ENCODE data around the gene ANKMY1.

- TF ChIP-seq CTCF (IDR thresholded peaks at IDR 0.05) (no peak), POLR2A (IDR thresholded peaks at IDR 0.05) (no peak)
These were observed 32.9 kb upstream of the ANKMY1 start for GRCh38 chr2:240590681-240591111.
